Measurements from ENCODE around the gene DCLK2. TPM values are rescaled to one million over a fixed set of nuclear protein-coding genes. Genes with fewer than 3 reads are reported as not detected.
A peak's percentile ranks its signal among the peaks of the same experiment; 100 is the strongest.

DCLK2 gene
- total and polyA plus RNA-seq, 2 of the 4 experiments (the other 2 are of a cell fraction), result 11.3 to 15.5 TPM

DNA sequence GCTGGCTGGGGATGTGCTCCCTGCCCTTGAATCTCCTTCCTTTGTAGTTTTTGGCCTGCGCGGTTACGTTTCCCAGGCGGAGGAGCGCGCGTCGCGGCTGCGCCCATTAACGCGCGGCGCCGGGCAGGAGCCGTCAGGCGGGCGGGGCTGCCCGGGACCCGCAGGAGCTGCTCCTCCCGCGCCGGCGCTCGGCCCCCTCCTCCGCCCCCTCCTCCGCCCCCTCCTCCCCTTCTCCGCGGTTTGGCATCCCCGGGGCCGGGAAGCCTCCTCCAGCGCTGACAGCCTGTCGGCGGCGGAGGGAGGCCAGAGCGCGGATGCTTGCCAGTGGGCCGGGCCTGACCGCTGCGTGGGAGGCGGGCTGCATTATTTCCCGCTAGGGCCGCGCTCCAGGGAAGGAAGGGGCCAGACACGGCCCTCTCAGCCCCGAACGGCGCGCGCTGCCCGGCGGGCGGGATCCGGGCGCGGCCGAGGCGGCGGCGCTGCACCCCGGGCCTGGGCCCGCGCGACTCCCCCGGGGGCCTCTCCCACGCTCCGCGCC, at the start of gene DCLK2 (continued):
- TF ChIP-seq, protein P1, sequence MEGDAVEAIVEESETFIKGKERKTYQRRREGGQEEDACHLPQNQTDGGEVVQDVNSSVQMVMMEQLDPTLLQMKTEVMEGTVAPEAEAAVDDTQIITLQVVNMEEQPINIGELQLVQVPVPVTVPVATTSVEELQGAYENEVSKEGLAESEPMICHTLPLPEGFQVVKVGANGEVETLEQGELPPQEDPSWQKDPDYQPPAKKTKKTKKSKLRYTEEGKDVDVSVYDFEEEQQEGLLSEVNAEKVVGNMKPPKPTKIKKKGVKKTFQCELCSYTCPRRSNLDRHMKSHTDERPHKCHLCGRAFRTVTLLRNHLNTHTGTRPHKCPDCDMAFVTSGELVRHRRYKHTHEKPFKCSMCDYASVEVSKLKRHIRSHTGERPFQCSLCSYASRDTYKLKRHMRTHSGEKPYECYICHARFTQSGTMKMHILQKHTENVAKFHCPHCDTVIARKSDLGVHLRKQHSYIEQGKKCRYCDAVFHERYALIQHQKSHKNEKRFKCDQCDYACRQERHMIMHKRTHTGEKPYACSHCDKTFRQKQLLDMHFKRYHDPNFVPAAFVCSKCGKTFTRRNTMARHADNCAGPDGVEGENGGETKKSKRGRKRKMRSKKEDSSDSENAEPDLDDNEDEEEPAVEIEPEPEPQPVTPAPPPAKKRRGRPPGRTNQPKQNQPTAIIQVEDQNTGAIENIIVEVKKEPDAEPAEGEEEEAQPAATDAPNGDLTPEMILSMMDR (conservative IDR thresholded peaks at IDR 0.05; ENCODE audit: low read depth, low read length), result no peak

DNA sequence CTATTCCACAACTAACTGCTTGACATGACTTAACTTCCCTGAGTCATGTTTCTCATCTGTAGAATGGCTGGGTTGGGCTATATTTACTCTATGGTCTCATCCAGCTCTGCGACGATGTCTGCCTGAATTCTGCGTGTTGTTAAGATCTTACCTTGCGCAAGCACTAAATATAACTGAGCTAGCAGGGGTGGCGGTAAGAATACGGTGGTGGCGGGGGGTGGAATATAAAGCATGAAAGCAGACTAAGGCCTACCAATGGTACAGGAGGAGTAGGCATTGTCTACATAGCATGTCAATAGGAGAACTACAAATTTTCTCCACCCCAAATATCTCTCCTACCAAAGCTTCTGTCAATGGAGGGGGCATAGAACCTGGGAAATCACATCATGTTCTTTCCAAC, 45.7 kb upstream of the DCLK2 start:
- dilution Hi-C loops (cut with HindIII; ENCODE audit: low sequenced_read_pairs, unreplicated experiment), result no loop called here

More for the DNA sequence above, 45.7 kb upstream of the DCLK2 start:
- Histone ChIP-seq H4K8ac (ENCODE audit: low read depth in 2 of 2, low read length in 2 of 2) (no peak overlapping the region), H2BK5ac (ENCODE audit: low read depth, low read length, poor library complexity, severe bottlenecking) (no peak overlapping the region), H3K56ac (ENCODE audit: extremely low read depth, insufficient read depth, low read length) (no peak overlapping the region), H3K4ac (ENCODE audit: low read depth, low read length) (no peak overlapping the region), H3K27me3 (ENCODE audit: control insufficient read depth, insufficient read depth, low read length) (no peaks in the 10 kb centered on the region), H3K27ac (ENCODE audit: insufficient read depth, low read length) (no peak overlapping the region), H2AFZ (replicated peaks; ENCODE audit: low read length, poor library complexity) (no peak overlapping the region), H3K14ac (replicated peaks; ENCODE audit: low read depth, low read length) (no peak overlapping the region), H4K20me1 (ENCODE audit: insufficient read depth, low read length) (no peaks in the 10 kb centered on the region), H2AK9ac (replicated peaks; ENCODE audit: low read depth, low read length, poor library complexity) (no peak overlapping the region), H3K9me3 (ENCODE audit: control insufficient read depth, insufficient read depth, low read length) (no peaks in the 10 kb centered on the region), H2BK15ac (ENCODE audit: low read depth, low read length) (no peak overlapping the region), H3K4me3 (ENCODE audit: insufficient read depth, low read depth, low read length) (no peak overlapping the region), H3K36me3 (ENCODE audit: control insufficient read depth, insufficient read depth, low read length) (no peaks in the 10 kb centered on the region), H3K9me1 (ENCODE audit: insufficient read depth, low read length) (no peaks in the 10 kb centered on the region), H4K5ac (ENCODE audit: low read depth, low read length) (no peak overlapping the region), H3K9ac (ENCODE audit: low read depth, low read length) (no peak overlapping the region), H2AK5ac (ENCODE audit: low read depth, low read length) (no peak overlapping the region), H3K18ac (ENCODE audit: low read depth, low read length) (no peak overlapping the region), H2BK120ac (ENCODE audit: low read depth, low read length) (no peak overlapping the region), H3K4me2 (ENCODE audit: low read depth, low read length) (no peak overlapping the region), H2BK20ac (ENCODE audit: low read depth, low read length) (no peak overlapping the region), H4K91ac (ENCODE audit: insufficient read depth, low read depth, low read length) (no peak overlapping the region), H3K23ac (ENCODE audit: low read depth, low read length) (no peak overlapping the region), H3K4me1 (ENCODE audit: control insufficient read depth, insufficient read depth, low read length) (0 out of 2 replicates have a peak, but pooled peaks cover 2% of the 10 kb centered on the region), H3K79me1 (ENCODE audit: low read depth in 1 of 2, low read length in 2 of 2) (no peaks in the 10 kb centered on the region)
- ChIA-PET CTCF (no interaction called here), POLR2A (ENCODE audit: unreplicated experiment) (no interaction called here)
- intact Hi-C loops (cut with micrococcal nuclease) (no loop called here), in situ Hi-C loops (cut with MboI; ENCODE audit: low sequenced_read_pairs) (no loop called here)
- no TSS peak for BruUV-seq (replicated peaks)
- no CpG with 5 or more reads among the region's 7 CpGs for WGBS, 2 experiments (ENCODE audit: extremely low coverage in 2 of 2, insufficient read length in 1 of 2)
- TF ChIP-seq, protein P2, sequence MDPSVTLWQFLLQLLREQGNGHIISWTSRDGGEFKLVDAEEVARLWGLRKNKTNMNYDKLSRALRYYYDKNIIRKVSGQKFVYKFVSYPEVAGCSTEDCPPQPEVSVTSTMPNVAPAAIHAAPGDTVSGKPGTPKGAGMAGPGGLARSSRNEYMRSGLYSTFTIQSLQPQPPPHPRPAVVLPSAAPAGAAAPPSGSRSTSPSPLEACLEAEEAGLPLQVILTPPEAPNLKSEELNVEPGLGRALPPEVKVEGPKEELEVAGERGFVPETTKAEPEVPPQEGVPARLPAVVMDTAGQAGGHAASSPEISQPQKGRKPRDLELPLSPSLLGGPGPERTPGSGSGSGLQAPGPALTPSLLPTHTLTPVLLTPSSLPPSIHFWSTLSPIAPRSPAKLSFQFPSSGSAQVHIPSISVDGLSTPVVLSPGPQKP (IDR thresholded peaks at IDR 0.05; ENCODE audit: borderline replicate concordance, low read depth, low read length), result no peak
- TF ChIP-seq RAD21 (IDR thresholded peaks at IDR 0.05; ENCODE audit: low read length), result no peak
- no peak for TF ChIP-seq MAZ (IDR thresholded peaks at IDR 0.05; ENCODE audit: borderline replicate concordance, low read depth, low read length)
- TF ChIP-seq, protein P3, sequence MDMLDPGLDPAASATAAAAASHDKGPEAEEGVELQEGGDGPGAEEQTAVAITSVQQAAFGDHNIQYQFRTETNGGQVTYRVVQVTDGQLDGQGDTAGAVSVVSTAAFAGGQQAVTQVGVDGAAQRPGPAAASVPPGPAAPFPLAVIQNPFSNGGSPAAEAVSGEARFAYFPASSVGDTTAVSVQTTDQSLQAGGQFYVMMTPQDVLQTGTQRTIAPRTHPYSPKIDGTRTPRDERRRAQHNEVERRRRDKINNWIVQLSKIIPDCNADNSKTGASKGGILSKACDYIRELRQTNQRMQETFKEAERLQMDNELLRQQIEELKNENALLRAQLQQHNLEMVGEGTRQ (IDR thresholded peaks at IDR 0.05; ENCODE audit: low read depth, low read length), result no peak
- no peak for TF ChIP-seq SMC3 (IDR thresholded peaks at IDR 0.05; ENCODE audit: low read depth, low read length)
- TF ChIP-seq BHLHE40 (IDR thresholded peaks at IDR 0.05; ENCODE audit: low read depth, low read length), result no peak
- no peak for TF ChIP-seq CHD1 (IDR thresholded peaks at IDR 0.05; ENCODE audit: low read depth, low read length)
- TF ChIP-seq, protein P1 (conservative IDR thresholded peaks at IDR 0.05; ENCODE audit: low read depth, low read length), result no peak
- TF ChIP-seq NFE2L2 (IDR thresholded peaks at IDR 0.05; ENCODE audit: low read depth, low read length), result no peak
- no peak for TF ChIP-seq FOS (IDR thresholded peaks at IDR 0.05; ENCODE audit: low read depth, low read length)
- ATAC-seq (ENCODE audit: low read depth) (no peak), DNase-seq (peak; percentile 26)

All from IMR-90 (cell line).